GM04504 (cell line): ENCODE results near the gene GALNT12.
A peak's percentile ranks its signal among the peaks of the same experiment; 100 is the strongest.

Source experiments
- DNase-seq: peaks from one replicate; pipeline ENCODE4 v3.0.0-alpha.2; 2012; ENCODE audit warnings: low read depth

Gene GALNT12

DNA sequence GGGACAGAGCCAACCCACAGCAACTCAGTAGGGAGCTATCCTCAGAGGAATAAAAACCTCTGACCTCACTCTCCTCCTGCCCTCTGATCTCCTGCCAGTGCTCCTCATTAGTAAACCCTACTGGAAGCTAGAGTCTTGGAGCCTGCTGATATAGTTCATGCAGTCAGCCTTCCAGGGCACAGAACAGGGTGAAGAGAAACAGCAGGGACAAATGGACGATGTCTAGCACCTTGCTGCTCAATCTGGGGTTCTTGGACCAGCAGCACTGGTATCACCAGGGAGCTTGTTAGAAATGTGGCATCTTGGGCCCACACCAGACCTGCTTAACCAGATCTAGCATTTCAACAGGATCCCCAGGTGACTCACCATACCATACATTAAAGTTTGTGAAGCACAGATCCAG is 5.5 kb upstream of the GALNT12 start:
- DNase-seq = no peak

DNA sequence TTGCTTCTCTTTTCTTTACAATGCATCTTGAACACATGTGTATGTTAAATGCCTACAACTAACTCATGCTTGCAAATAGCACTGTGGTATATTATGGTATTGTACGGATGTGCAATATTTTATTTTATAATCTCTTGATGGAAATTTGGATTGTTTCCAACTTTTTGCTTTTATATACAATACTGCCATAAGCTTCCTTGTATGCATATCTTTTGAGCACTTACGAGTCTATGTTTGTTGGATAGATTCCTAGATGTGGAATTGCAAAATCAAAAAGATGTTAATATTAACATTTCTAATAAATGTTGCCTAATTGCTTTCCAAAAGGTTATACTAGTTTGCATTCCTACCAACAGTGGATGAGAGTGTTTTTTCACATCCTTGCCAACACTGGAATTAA is 3.4 kb upstream of the GALNT12 start:
- no peak for DNase-seq

DNA sequence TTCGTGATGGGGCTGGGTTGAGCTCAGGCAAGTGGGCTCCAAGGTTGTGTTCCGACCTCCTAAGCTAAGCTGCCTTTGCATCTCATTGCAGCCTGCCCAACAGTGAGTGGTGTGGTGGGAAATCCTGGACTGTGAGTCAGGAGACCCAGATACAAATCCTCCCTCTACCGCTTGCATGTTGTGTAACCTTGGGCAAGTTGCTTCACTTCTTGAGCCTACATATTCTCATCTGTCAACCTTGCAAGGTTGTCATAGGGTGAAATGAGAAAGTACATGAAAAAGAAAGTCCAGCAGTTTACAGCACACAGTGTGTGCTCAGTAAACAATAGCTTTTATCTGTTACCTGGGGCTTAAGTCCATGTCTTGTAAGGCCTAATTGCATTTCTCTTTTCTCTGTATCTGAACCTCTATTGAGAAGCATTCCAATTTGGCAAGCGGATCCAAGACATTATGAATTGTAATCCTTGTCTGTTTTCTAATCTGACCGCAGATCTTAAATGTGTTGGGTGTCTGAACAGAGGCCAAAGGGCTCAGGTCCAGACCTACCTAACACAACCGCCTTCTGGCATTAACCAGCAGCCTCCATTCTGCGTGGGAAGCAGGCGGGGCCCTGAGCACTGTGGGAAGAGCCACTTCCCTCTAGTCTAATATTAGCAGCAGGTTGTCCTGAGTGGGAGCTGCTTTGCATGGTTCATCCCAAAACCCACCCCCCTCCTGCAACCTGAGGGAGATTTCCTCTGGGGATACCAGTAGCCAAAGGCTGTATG is 1.8 kb upstream of the GALNT12 start:
- no peak for DNase-seq

DNA sequence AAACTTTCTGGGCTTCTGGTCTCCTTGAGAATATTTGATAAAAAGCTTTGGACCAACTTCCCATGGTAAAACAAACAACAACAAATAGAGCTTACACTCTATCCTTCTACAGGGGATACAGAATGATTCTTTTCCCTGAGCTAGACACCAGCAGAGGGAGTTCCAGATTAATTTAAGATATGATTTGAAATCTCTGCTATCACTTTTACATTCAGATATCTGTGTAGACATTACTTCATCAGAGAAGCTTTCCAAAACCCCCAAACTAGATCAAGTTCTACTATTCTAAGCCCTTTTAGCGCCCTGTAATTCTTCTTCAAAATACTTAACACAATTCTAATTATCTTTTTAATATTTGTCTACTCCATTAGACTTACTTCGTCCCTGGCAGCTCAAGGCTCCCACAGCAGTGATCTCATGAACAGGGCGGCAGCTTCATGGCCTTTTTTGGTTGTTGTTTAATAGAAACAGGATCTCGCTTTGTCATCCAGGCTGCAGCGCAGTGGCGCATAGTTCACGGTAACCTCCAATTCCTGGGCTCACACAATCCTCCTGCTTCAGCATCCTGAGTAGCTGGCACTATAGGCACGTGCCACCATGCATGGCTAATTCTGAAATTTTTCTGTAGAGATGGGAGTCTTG is 955 bp upstream of the GALNT12 start:
- no peak for DNase-seq

DNA sequence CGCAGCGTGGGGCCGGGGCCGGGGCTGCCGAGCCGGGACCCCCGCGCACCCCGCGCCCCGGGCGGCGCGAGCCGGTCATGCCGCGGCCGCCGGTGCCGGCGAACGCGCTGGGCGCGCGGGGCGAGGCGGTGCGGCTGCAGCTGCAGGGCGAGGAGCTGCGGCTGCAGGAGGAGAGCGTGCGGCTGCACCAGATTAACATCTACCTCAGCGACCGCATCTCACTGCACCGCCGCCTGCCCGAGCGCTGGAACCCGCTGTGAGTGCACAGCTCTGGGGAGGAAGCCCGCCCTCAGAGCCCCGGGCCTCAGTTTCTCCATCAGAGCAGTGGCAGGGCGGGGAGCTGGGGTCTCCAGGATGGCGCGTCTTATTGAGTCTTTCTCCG is 335 bp downstream of the GALNT12 start:
- DNase-seq = no peak

DNA sequence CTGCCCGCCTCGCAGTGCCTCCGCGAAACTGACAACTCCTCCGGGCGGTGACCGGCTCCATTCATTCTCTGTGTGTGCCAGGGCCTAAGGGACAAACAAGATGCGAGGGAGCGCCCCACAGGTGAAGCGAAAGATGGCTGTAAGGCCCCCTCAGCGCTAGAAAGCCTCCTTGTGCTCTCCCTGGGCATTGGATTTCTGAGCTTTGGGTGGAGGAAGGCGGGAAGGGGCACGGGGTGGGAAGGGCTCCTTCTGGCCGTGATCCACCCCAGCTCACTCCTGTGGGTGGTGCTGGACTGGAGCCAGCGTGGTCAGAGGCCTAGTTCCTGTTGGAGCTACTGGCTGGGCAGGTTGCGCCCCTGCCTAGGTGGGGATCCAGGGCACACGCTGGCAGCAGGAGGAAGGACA is 943 bp downstream of the GALNT12 start:
- DNase-seq = no peak

DNA sequence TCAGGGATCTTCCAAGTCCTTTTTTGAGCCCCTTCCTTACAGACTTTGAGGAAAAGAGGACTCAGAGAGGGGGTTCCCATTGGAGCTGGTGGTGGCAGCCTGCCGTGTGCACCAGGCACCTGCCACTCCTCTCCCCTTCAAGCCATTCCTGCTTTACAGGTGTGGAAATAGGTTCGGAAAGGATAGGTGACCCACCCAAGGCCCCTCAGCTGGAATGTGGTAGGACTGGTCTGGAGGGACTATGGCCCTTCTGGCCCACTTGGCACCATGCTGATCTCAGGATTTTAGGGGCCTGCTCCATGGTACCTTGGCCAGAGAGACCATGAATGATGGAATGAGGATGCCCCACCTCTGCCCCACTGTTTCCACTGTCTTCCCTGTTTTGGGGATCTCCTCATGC is 1.4 kb downstream of the GALNT12 start:
- DNase-seq = no peak

DNA sequence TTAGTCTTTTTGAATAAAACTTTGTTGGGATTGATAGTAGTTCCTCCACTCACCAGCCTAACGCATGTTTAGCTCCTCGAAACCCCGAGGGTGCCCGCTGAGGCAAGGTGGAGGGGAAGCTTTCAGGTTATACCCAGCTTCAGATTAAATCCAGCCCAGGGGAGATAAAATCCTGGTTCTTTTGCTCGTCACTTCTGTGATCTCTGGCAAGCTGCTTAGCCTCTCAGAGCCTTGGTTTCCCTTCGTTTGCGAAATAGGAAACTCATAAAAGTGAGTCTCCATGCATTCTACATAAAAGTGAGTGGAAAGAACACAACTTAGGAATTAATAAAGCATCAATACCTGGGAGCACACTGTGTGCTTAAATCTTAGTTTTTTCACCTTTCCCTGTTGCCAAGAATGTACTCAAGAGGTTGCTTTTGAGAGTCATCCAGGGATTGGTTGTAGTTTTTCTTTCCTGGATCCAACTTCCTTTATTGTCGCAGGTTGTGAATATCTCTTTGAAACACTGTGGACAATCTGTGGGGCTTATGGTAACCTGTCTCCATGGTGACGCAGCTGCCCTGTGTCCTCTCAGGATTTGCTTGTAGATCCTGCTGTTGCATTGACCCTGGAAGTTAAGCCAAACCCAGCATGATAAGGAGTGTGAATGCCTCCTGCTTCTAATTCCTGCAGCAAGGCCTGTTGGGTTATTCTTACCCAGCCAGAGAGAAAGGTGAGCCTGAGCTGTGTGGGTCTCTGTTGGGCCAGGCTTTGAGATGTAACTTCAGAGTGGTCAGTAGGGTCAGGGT is 2.0 kb downstream of the GALNT12 start:
- no peak for DNase-seq

DNA sequence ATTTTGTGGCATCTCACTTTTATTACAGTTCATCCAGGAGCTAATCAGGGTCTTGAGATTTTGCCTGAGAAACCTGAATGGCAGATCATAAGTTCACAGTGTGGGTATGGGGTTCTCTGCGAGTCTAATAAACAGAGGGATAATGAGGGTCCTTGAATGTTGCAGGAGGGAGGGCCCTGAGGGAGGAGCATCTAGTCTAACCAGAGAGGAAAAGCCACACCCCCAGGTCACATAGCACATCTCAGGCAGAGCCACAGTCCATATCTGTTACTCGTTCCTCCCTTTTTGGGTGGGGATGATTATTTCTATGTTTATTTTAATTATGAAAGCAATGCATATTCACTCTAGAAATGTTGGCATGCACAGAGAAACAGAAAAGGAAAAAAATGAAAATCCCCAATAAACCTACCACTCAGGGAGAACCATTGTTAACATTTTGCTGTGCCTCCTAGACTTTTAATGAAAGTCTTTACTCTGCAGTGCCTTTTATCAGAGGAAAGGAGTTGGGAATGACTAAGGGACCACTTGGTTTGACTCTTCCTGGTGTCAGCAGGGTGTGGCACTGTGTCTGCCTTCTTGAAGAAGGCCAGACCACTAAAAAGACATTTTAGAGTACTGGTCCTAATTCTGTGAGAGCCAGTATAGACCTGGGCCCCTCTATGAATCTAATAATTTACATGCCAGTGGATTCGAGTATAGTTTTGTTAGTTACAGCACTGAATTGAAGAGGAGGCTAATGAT is 2.8 kb downstream of the GALNT12 start:
- DNase-seq = no peak

DNA sequence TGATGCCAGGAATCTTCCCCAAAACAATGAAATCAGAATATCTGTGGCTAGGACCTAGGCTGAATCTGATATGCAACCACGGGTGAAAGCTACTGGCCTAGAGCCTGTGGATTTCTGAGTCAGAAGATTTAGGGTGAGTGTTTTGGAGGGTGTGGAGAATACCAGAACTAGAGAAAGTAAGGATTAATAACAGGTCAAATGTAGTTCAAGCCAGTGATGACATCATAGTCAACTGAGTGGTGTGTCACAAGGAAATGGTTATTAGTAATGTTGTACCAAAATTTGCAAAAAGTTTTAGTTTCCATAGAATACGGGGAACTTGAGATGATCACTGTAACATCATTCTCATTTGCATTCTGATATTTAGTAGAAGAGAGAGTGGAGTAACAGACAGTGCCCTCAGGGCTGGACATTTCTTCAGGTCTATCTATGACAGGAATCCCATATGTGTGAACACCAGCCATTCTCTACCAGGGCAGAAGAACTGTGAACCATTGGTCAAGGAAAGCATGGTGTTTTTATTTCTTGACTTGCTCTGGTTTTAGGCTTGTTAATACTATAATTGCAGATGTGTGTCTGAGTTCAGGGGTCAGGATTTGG is 3.7 kb downstream of the GALNT12 start:
- DNase-seq = peak; percentile 51

DNA sequence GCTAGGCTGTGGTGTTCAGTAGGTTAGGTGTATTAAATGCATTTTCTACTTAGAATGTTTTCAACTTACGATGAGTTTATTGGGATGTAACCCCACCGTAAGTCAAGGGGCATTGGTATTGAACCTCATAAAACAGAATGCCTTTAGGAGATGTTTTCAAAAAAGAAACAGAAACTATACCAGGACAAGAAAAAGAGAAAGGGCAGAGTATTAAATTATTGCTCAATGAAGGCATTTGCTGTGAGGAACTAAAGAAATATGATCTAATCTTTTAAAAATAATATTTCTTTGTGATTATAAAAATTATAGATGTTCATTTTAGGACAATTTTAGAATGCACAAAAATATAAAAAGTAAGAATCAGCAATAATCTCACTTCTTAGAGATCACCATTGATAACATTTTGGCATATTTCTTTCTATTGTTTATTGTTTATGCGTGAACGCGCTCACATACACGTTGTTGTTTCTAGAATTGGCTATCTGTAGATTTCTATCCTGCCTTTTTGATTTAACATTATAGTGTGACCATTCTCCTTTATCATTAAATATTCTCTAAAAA is 8.0 kb downstream of the GALNT12 start:
- no peak for DNase-seq

DNA sequence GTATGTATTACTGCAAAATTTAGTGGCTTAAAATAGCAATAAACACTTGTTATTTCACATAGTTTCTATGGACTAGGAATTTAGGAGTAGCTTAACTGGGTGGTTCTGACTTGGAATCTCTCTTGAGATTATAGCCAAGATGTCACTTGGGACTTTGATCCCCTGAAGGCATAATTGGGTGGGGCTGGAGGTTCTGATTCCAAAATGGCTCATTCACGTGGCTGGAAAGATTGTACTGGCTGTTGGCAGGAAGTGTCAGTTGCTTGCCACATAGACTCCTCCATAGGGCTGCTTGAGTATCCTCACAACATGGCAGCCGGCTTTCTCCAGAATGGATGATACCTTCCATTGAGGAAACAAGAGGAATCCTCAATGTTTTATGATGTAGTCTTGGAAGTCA is 11.3 kb downstream of the GALNT12 start:
- DNase-seq = no peak

DNA sequence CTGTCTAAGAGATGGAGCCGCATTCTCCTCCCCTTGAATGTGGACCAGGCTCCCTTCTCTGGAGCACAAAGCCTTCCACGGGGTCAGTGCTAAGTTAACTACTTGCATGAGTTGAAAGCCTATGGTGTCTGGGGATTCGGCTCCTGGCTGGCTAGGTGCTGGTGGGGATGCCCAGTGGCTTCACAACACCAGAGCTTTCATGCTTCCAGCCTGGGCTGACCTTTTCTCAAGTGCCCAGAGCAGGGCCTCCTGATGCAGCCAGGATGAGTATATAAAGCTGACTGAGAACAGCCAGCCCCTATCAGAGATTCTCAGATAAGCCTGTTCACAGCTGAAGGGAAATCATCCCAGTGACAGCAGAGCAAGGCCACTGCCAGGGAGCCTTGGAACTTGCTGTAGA is 11.8 kb downstream of the GALNT12 start:
- no peak for DNase-seq

DNA sequence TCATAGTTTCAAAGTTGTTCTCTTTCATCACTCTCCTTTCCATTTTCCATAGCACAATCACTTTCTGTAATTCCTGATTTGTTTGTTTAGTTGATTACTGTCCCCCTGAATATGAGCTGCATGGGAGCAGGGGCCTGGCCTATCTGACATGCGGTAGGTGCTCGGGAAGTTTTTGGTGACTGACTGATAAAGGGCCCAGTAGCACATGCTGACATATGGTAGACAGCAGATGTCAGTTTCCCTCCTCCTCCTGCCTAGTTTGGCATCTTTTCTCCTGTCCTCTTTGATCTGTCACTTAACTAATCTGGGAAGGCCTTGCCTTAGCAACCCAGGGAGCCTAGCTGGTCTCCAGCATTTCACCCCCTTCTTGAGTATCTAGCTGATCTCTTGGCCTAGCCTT is 14.4 kb downstream of the GALNT12 start:
- DNase-seq = no peak

DNA sequence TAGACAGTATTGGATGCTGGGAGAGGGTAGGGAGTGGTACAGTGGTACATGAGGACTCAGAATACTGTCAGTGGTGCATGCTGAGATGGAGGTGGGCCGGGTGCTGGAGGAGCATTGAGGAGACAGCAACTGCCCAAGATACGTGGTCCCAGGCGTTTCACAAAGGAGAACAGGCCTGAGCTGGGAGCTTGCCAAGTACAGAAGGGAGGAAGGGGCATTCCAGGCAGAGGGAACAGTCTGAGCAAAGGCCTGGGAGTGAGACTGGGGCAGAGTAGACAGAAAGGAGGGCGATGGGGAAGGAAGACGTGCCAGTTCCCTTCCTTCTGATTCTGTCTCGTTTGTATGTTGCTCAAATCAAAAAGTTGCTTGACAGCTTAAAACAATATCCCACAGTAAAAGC is 15.2 kb downstream of the GALNT12 start:
- DNase-seq = no peak

DNA sequence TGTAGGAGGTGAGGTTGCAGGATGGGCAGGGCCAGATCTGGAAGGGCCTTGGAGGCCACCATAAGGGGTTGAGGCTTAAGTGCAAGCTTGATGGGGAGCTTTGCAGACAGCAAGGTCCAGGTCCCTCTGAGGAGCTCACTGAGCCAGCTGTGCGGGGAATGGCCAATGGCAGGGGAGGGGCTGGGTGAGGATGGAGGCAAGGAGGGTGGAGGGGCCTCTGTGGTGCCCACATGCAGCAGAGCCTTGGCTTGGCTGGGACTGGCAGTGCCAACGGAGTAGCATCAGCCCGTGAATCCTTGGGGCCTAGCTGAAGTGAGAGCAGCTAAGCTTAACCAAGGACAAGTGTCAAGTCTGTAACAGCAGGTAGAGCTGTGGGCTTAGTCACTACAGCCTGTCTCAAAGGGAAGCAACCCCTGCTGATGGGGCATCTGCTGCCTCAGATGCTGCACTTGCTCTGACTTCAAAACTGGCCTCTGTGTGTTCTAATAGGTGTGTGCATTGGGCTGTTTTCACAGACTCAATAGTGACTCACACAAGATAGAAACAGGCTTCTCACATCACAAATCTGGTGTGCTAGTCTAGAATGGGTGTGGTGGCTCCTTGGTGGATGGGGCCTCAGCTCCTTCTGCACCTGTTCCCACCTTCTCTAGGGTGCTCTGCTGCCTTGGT is 16.3 kb downstream of the GALNT12 start:
- DNase-seq = no peak

DNA sequence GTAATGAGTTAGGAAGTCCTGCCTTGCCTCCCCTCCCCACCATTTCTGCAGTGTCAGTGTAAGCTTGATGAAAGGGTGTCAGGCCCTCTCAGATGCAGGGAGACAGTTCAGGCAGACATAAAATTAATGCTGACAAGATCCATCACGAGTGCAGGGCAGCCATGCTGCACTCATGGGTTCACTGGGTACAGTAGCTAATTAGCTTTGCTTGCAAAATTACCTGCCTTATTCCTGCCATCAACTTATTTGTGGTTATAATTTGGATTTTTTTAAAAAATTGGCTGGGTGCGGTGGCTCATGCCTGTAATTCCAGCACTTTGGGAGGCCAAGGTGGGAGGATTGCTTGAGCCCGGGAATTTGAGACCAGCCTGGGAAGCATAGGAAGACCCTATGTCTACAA is 17.9 kb downstream of the GALNT12 start:
- DNase-seq = no peak

DNA sequence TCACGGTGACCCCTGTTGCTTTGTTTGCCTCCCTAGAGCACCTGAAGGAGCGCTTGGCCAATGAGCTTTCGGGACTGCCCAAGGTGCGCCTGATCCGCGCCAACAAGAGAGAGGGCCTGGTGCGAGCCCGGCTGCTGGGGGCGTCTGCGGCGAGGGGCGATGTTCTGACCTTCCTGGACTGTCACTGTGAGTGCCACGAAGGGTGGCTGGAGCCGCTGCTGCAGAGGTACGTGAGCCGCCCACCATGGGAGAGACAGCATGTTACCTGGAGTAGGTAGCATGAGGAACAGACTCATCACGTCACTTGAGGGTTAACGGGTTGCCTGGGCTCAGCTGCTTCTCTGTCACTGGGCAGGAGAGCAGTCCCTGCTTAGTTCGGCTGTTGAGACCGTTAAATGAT is 19.2 kb downstream of the GALNT12 start:
- no peak for DNase-seq

DNA sequence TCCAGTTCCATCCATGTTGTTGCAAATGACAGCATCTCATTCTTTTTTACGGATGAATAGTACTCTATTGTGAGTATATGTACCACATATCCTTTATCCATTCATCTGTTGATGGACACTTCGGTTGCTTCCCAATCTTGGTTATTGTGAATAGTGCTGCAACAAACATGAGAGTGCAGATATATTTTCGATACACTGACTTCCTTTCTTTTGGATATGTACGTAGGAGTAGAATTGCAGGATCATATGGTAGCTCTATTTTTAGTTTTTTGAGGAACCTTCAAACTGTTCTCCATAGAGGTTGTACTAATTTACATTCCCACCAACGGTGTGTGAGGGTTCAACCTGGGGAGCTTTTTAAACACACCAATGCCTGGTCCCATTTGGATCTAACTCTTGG is 22.3 kb downstream of the GALNT12 start:
- DNase-seq = no peak

DNA sequence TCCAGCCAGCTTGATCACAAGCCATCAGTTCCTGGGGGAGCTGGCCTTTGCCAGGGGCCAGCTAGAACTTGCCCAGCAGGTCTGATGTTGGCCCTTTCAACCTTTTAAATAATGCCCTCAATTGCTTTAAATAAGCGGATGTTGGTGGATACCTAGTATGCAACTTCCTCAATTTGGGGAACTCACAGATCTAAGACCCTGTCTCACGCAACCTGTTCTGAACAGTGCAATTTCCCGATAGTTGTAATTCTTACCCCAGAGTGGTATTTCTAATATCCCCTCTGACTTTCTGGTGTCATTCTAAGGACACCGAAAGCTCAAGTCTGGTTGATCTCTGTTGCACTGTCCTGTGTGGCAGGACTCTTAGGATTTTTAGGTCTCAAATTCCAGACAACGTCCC is 23.1 kb downstream of the GALNT12 start:
- DNase-seq = no peak

DNA sequence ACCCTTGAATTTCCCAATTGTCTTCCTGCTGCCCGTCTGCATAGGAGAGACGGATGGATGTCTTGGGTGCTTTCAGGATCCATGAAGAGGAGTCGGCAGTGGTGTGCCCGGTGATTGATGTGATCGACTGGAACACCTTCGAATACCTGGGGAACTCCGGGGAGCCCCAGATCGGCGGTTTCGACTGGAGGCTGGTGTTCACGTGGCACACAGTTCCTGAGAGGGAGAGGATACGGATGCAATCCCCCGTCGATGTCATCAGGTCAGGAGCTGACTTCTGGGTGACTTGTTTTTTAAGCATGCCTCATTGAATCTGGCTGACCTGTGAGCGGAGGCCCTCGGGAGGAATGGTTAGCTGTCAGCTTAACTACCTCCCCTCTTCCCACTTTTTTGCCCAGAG is 24.2 kb downstream of the GALNT12 start:
- DNase-seq = no peak
